Measurements from ENCODE around the gene POLD1. TPM values are rescaled to one million over a fixed set of nuclear protein-coding genes. Genes with fewer than 3 reads are reported as not detected.

The POLD1 gene
- total RNA-seq, 4 donors from 2014 or later = 4.1 to 15.6 (median 10.9) TPM

DNA sequence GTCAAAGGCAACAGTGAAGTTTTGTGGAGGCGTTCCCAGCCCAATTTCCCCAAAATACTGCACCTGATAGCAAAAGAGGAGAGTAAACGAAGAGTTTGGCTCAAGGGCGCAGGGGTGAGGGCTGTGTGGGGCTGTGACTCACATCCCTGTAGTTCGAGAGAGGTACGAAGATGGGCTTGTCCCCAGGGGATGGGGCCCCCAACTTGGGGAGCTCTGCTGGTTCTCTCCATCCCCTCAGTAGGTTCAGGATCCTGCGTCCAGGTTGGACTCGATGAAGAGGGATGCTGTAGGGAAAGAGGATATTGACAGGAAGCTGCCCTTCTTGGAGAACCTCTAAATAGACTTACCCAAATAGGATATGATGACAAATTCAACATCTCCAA is 22.1 kb upstream of the POLD1 start:
- TF ChIP-seq, protein P1, sequence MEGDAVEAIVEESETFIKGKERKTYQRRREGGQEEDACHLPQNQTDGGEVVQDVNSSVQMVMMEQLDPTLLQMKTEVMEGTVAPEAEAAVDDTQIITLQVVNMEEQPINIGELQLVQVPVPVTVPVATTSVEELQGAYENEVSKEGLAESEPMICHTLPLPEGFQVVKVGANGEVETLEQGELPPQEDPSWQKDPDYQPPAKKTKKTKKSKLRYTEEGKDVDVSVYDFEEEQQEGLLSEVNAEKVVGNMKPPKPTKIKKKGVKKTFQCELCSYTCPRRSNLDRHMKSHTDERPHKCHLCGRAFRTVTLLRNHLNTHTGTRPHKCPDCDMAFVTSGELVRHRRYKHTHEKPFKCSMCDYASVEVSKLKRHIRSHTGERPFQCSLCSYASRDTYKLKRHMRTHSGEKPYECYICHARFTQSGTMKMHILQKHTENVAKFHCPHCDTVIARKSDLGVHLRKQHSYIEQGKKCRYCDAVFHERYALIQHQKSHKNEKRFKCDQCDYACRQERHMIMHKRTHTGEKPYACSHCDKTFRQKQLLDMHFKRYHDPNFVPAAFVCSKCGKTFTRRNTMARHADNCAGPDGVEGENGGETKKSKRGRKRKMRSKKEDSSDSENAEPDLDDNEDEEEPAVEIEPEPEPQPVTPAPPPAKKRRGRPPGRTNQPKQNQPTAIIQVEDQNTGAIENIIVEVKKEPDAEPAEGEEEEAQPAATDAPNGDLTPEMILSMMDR (IDR thresholded peaks at IDR 0.05; ENCODE audit: low read depth) = no peak

DNA sequence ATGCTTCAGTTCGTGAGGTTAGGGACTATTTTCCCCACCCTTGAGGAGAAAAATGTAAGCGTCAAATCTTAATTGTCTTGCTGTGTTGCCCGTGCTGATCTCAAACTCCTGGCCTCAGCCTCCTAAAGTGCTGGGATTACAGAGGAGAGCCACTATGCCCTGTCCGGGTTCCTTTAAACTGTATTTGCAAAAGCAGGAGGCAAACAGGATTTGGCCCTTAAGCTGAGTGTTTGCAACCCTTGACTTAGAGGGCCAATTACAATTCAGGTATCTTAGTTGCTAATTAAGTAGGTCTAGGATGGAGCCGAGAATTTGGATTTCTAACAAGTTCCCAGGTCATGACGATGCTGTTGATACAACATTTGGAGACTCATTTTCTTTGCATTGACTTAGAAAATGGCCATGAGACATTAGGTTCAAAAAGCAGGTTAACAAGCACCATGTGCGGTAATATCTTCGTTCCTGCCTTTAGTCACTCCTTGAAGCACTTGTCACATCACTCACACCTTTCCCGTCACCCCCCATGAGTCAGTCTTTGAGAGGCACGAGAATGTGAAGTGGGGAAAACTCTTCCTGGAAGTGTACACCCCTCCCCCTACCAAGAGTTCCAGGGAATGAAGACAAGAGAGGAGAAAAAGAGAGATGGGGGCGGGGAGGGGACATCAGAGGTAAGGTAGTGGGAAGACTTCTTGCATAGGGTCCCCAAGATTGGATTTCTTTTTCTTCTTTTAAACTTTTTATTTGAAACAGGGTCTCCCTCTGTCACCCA is 21.3 kb upstream of the POLD1 start:
- TF ChIP-seq, protein P1 (IDR thresholded peaks at IDR 0.05; ENCODE audit: low read depth) = no peak

DNA sequence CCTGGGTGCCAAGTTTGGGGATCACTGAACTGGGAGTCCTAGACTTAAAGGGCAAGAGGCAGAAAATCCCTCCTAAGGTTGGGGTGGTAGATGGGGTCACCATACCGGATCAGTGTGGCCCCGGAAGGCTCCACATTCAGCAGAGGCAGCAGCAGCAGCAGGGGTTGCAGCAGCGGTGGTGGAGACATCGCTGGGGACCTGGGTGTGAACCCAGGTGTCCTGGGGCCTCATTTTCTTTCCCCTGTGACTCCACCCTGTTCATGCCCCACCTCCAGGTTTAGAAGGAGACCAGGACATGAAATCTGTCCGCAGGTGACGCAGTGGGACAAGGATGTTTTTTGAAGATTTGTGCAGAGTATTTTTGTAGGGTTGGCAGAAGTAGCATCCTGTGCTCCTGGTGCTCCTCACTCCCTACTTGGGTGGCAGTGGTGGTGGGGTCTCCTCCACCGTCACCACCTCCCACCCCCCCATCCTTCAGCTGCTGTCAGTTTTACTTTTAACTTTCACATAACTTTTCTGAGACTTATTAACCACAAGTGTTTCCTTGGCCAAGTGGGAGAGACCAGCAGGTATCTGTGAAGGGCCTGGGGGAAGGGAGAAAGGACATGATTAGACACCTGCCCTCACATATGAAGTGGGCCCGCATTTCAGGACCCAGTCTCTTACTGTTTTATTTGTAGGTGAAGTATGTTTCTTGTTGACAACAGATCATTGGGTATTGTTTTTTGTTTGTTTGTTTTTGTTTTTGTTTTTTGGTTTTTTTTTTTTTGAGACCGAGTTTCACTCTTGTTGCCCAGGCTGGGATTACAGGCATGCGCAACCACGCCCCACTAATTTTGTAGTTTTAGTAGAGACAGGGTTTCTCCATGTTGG is 18.5 kb upstream of the POLD1 start, which contains the start of gene NAPSA:
NAPSA (minus strand) TSS at position 206 of the 873 bp plus-strand sequence; CDS start at position 188, 18 bp downstream.
- TF ChIP-seq, protein P1 (IDR thresholded peaks at IDR 0.05; ENCODE audit: low read depth) = no peak

DNA sequence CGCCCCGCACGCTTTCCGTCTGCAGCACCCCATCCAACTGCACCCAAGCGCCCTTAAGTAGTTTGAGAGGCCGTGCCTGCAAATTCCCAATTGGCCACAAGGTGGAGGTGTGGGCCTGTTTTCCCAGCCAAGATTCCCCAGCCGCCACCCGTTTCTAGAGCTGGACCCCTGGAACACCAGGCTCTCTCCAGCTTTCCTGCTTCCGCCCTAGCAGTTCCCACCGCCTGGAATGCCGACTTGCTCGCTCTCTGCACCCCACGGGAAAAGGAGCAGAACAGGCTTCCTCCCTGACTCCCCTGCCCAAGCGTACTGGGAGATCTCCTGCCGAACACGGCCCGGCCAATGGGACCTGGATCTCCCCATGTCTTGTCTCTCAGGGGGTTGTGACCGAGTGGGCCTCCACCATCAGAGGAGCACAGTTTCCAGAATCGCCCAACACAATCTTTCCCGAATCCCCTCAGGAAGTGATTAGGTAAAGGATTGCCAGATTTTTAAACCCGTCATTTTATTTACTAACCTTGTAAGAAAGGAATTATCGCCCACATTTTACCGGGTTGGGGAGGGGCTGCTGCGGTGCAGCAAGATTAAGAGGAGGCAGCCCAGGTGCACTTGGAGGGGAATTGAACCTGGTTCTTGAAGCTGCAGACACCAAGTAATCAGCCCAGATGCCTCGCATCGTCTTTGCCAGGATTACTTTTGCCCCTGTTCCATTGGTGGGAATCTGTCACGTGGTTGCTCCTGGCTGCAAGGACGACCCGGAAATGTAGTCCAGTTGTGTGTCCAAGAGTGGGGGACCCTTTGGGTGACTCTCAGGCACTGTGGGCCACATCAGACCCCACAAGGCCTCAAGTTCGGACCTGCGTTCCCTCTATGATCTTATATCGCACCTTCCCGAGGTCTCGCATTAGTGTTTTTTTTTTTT is 15.2 kb upstream of the POLD1 start:
- TF ChIP-seq, protein P1 (IDR thresholded peaks at IDR 0.05; ENCODE audit: low read depth) = no peak

DNA sequence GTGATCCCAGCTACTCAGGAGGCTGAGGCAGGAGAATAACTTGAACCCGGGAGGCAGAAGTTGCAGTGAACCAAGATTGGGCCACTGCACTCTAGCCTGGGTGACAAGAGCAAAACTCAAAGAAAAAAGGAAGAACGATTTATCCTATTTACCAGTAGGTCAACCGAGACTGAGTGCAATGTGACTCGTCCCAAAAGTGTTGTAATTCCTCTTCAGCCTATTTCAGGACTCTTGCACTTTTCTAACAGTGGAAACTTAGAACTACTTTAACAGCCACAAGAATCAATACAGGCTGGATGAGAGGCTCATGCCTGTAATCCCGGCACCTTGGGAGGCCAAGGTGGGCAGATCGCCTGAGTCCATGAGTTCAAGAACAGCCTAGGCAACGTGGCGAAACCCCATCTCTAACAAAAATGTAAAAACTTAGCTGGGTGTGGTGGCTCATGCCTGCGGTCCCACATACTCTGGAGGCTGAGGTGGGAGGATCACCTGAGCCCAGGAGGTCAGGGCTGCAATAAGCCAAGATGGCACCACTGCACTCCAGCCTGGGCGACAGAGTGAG is 12.2 kb upstream of the POLD1 start:
- TF ChIP-seq, protein P1 (IDR thresholded peaks at IDR 0.05; ENCODE audit: low read depth) = no peak

DNA sequence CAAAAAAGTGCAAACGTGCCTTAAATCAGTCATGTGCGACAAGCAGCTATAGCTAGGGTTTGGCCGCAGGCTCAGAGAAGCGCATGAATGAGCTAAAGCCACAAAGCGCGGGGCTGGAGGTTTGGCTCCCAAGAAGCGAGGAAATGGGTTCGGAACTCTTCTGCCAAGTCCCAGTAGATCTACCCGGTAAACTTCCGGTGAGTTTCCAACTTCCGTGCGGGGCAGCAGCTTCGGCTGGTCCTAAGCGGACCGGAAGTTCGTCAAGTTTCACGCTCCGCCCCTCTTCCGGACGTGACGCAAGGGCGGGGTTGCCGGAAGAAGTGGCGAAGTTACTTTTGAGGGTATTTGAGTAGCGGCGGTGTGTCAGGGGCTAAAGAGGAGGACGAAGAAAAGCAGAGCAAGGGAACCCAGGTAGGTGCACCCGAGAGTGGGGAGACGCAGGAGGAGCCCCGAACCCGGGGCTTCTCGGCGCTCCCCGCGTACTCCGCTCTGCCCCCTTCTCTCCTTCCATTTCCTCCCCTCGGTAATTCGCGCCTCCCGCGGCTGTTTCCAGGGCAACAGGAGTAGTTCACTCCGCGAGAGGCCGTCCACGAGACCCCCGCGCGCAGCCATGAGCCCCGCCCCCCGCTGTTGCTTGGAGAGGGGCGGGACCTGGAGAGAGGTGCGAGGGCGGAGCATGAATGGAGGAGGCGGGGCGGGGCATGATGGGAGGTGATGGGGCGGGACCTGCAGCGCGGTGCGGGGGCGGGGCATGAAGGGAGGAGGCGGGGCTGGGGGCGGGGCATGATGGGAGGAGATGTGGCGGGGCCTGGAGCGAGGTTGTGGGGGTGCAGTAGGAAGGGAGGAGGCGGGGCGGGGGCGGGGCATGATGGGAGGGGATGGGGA is 7.7 kb upstream of the POLD1 start, which contains the start of gene NR1H2:
NR1H2 (plus strand) TSS at position 292 of the 885 bp plus-strand sequence. CDS start 1,149 bp downstream, outside the sequence.
- TF ChIP-seq, protein P1 (IDR thresholded peaks at IDR 0.05; ENCODE audit: low read depth) = no peak
